Activated CD4-positive, alpha-beta memory T cell treated with anti-CD3 and anti-CD28 coated beads for 36 hours (primary cell): ENCODE data around the gene FCGBP. TPM values are rescaled to one million over a fixed set of nuclear protein-coding genes. Genes with fewer than 3 reads are reported as not detected.
"Not testable (repeated sequence)": the region's sequence is repeated elsewhere in the genome, so short reads cannot be mapped to it uniquely, and the experiment has no call there.

Experiments used
- CTCF ChIA-PET: fragments of 350-600 bp; sonication (Branson Sonifier 250); formaldehyde crosslinking; loops from one replicate; lab custom pipeline; 2021; ENCODE audit warnings: antibody characterized with exemption, inconsistent platforms; lab: Charles Lee
- POLR2A ChIA-PET: fragments of 350-600 bp; sonication (Branson Sonifier 250); formaldehyde crosslinking; loops from one replicate; lab custom pipeline; 2021; ENCODE audit warnings: antibody characterized with exemption; lab: Charles Lee
- DNase-seq: peaks from one replicate; pipeline ENCODE4 v3.0.0-alpha.2; 2020
- H3K27ac Mint-ChIP-seq: one replicate; pipeline ENCODE4 v1.8.0; 2021; ENCODE audit warnings: mixed read lengths
- H3K27me3 Mint-ChIP-seq: one replicate; pipeline ENCODE4 v1.8.0; 2021; ENCODE audit warnings: mixed read lengths
- H3K36me3 Mint-ChIP-seq: one replicate; pipeline ENCODE4 v1.8.0; 2021; ENCODE audit warnings: mixed read lengths
- H3K4me1 Mint-ChIP-seq: one replicate; pipeline ENCODE4 v1.8.0; 2021; ENCODE audit warnings: low read depth, mixed read lengths
- H3K4me3 Mint-ChIP-seq: one replicate; pipeline ENCODE4 v1.8.0; 2021; ENCODE audit warnings: mild to moderate bottlenecking, mixed read lengths
- H3K9me3 Mint-ChIP-seq: one replicate; pipeline ENCODE4 v1.8.0; 2021; ENCODE audit warnings: mixed read lengths
- intact Hi-C: fragments of 100-400 bp; cut with micrococcal nuclease; formaldehyde crosslinking; loops from one replicate; pipeline ENCODE4 v1.15.1; 2023
- total RNA-seq, 2 experiments: library from RNA; stranded (reverse); gene quantifications; one replicate each; pipeline ENCODE4 v1.2.3, GENCODE V29; 2021

Gene FCGBP
- total RNA-seq, 2 experiments from 2014 or later = 3.6 TPM

- H3K36me3 Mint-ChIP-seq, H3K27ac Mint-ChIP-seq, intact Hi-C loops, POLR2A ChIA-PET, H3K4me3 Mint-ChIP-seq, H3K27me3 Mint-ChIP-seq, H3K4me1 Mint-ChIP-seq, H3K9me3 Mint-ChIP-seq: not testable (repeated sequence)
- CTCF ChIA-PET = interaction anchor here (1.3 kb wide), 1 partner anchor 73 kb away, joined by 4 read pairs; no protein-coding TSS in a partner anchor
- peak; percentile 33 for DNase-seq
Measured at GRCh38 chr19:39897511-39898245, 36.8 kb downstream of the FCGBP start.

- not testable (repeated sequence) for H3K4me1 Mint-ChIP-seq, H3K36me3 Mint-ChIP-seq
Measured at GRCh38 chr19:39895096-39895495, 39.3 kb downstream of the FCGBP start.

GRCh38 chr19:39894236-39894606 lies 40.2 kb downstream of the FCGBP start:
- H3K4me3 Mint-ChIP-seq, intact Hi-C loops, H3K36me3 Mint-ChIP-seq, H3K9me3 Mint-ChIP-seq, H3K4me1 Mint-ChIP-seq, POLR2A ChIA-PET, H3K27ac Mint-ChIP-seq, DNase-seq, H3K27me3 Mint-ChIP-seq: not testable (repeated sequence)
- CTCF ChIA-PET = interaction anchor here (0.9 kb wide), 1 partner anchor 60 kb away, joined by 3 read pairs; no protein-coding TSS in a partner anchor

More at GRCh38 chr19:39895096-39895495, 39.3 kb downstream of the FCGBP start:
- H3K27me3 Mint-ChIP-seq, POLR2A ChIA-PET, H3K27ac Mint-ChIP-seq, intact Hi-C loops, H3K9me3 Mint-ChIP-seq, H3K4me3 Mint-ChIP-seq: not testable (repeated sequence)
- CTCF ChIA-PET = interaction anchor here (0.9 kb wide), 1 partner anchor 59 kb away, joined by 3 read pairs; no protein-coding TSS in a partner anchor
- peak; percentile 2 for DNase-seq

GRCh38 chr19:39893366-39894235 lies 40.8 kb downstream of the FCGBP start:
- H3K9me3 Mint-ChIP-seq, H3K27ac Mint-ChIP-seq, H3K36me3 Mint-ChIP-seq, CTCF ChIA-PET, H3K27me3 Mint-ChIP-seq, intact Hi-C loops, H3K4me3 Mint-ChIP-seq, POLR2A ChIA-PET, H3K4me1 Mint-ChIP-seq: not testable (repeated sequence)
- peak; percentile 8 for DNase-seq

GRCh38 chr19:39892506-39892902 lies 41.9 kb downstream of the FCGBP start:
- H3K9me3 Mint-ChIP-seq, DNase-seq, POLR2A ChIA-PET, intact Hi-C loops, H3K27ac Mint-ChIP-seq, H3K4me3 Mint-ChIP-seq, H3K27me3 Mint-ChIP-seq, H3K4me1 Mint-ChIP-seq, H3K36me3 Mint-ChIP-seq, CTCF ChIA-PET: not testable (repeated sequence)

GRCh38 chr19:39891660-39892505 lies 42.6 kb downstream of the FCGBP start:
- H3K9me3 Mint-ChIP-seq, POLR2A ChIA-PET, H3K4me1 Mint-ChIP-seq, CTCF ChIA-PET, DNase-seq, intact Hi-C loops, H3K27me3 Mint-ChIP-seq, H3K27ac Mint-ChIP-seq, H3K4me3 Mint-ChIP-seq, H3K36me3 Mint-ChIP-seq: not testable (repeated sequence)

- Mint-ChIP-seq H3K27me3 (no peaks in the 10 kb centered on the region), H3K36me3 (no peaks in the 10 kb centered on the region), H3K27ac (no peak overlapping the region), H3K4me1 (no peaks in the 10 kb centered on the region), H3K4me3 (no peak overlapping the region), H3K9me3 (no peaks in the 10 kb centered on the region)
- DNase-seq = peak; percentile 8
- ChIA-PET CTCF (no interaction called here), POLR2A (interaction anchor here (0.6 kb wide), 1 partner anchor 164 kb away, joined by 3 read pairs; no protein-coding TSS in a partner anchor)
- intact Hi-C loops = no loop called here
Measured at GRCh38 chr19:39890755-39891551, 43.5 kb downstream of the FCGBP start.

GRCh38 chr19:39889872-39890754 lies 44.3 kb downstream of the FCGBP start:
- H3K4me3 Mint-ChIP-seq, H3K36me3 Mint-ChIP-seq, H3K9me3 Mint-ChIP-seq, H3K27me3 Mint-ChIP-seq, H3K4me1 Mint-ChIP-seq, H3K27ac Mint-ChIP-seq, CTCF ChIA-PET, intact Hi-C loops, DNase-seq: not testable (repeated sequence)
- POLR2A ChIA-PET = interaction anchor here (0.6 kb wide), 1 partner anchor 165 kb away, joined by 3 read pairs; no protein-coding TSS in a partner anchor

GRCh38 chr19:39887456-39887951 lies 46.9 kb downstream of the FCGBP start:
- H3K27ac Mint-ChIP-seq, POLR2A ChIA-PET, H3K9me3 Mint-ChIP-seq, H3K36me3 Mint-ChIP-seq, H3K4me1 Mint-ChIP-seq, DNase-seq, H3K4me3 Mint-ChIP-seq, H3K27me3 Mint-ChIP-seq, intact Hi-C loops, CTCF ChIA-PET: not testable (repeated sequence)

- H3K4me3 Mint-ChIP-seq, H3K27ac Mint-ChIP-seq: not testable (repeated sequence)
Measured at GRCh38 chr19:39885821-39886554, 48.4 kb downstream of the FCGBP start.

More at GRCh38 chr19:39885821-39886554, 48.4 kb downstream of the FCGBP start:
- DNase-seq, H3K27me3 Mint-ChIP-seq, POLR2A ChIA-PET, CTCF ChIA-PET, H3K36me3 Mint-ChIP-seq, H3K4me1 Mint-ChIP-seq, intact Hi-C loops, H3K9me3 Mint-ChIP-seq: not testable (repeated sequence)
